22Rv1 (cell line): Measurements from ENCODE around the gene VIL1.

Experiments used
- H3K27ac ChIP-seq: fragments of 450-650 bp; 2 replicates; pipeline ENCODE4 v1.5.1; 2017
- CTCF ChIP-seq: fragments of 450-650 bp; IDR thresholded peaks from 2 replicates; pipeline ENCODE4 v1.5.1; 2017; ENCODE audit warnings: mild to moderate bottlenecking
- ZFX ChIP-seq: fragments of 450-650 bp; IDR thresholded peaks from 2 replicates; pipeline ENCODE4 v1.6.1; 2017; ENCODE audit warnings: antibody characterized with exemption, borderline replicate concordance

VIL1 gene

GRCh38 chr2:218477247-218477646 is 58.3 kb downstream of the VIL1 start:
- H3K27ac ChIP-seq, result no peak overlapping the region
- TF ChIP-seq ZFX (no peak), CTCF (no peak)

- no peak overlapping the region for H3K27ac ChIP-seq
- TF ChIP-seq ZFX, result no peak
- no peak for TF ChIP-seq CTCF
These were observed 59.6 kb downstream of the VIL1 start for GRCh38 chr2:218478544-218478943.

- no peak overlapping the region for H3K27ac ChIP-seq
- TF ChIP-seq ZFX, result no peak
- no peak for TF ChIP-seq CTCF
These were observed 60.7 kb downstream of the VIL1 start for GRCh38 chr2:218479595-218479994.

- H3K27ac ChIP-seq, result no peak overlapping the region
- no peak for TF ChIP-seq CTCF
- TF ChIP-seq ZFX, result no peak
These were observed 63.7 kb downstream of the VIL1 start for GRCh38 chr2:218482651-218483050.

- peak overlapping the region; percentile 38 for H3K27ac ChIP-seq
- TF ChIP-seq CTCF, result no peak
- TF ChIP-seq ZFX, result no peak
These were observed 67.2 kb downstream of the VIL1 start for GRCh38 chr2:218485986-218486667.

- H3K27ac ChIP-seq, result no peak overlapping the region
- TF ChIP-seq ZFX, result no peak
- no peak for TF ChIP-seq CTCF
These were observed 81.7 kb downstream of the VIL1 start for GRCh38 chr2:218500501-218501060.

- H3K27ac ChIP-seq, result peak overlapping the region; percentile 42
- TF ChIP-seq CTCF, result no peak
- TF ChIP-seq ZFX, result no peak
These were observed 82.7 kb downstream of the VIL1 start for GRCh38 chr2:218501665-218502064.
